HG03575 (cell line): ENCODE results near the gene PCNX1.
"Not testable (repeated sequence)": the region's sequence is repeated elsewhere in the genome, so short reads cannot be mapped to it uniquely, and the experiment has no call there.

Experiments
- ATAC-seq: cut with Tn5 transposase; IDR thresholded peaks from one replicate; pipeline ENCODE4 v1.9.1; 2021; ENCODE audit not compliant: unreplicated experiment, insufficient number of reproducible peaks, low FRiP score; ENCODE audit errors: extremely low read depth

PCNX1 gene

DNA sequence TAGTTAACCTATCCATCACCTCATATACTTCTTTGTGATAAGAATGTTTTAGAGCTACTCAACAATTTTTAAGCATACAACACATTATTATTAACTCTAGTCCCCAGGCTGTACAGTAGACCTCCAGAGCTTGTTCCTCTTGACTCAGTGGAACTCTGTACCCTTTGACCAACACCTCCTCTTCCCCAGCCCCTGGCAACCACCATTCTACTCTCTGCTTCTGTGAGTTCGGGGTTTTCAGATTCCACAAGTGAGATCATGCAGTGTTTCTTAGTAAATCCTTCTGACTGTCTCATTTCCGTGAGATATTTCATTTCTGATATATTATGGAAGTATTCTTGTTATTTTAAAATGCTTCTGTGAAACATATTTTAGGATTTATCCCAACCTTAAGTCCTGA lies 200.7 kb downstream of the PCNX1 start:
- ATAC-seq: no peak

- ATAC-seq: no peak
Measured at GRCh38 chr14:71108398-71109119, 201.3 kb downstream of the PCNX1 start.

GRCh38 chr14:71113376-71113775 lies 206.1 kb downstream of the PCNX1 start:
- no peak for ATAC-seq

DNA sequence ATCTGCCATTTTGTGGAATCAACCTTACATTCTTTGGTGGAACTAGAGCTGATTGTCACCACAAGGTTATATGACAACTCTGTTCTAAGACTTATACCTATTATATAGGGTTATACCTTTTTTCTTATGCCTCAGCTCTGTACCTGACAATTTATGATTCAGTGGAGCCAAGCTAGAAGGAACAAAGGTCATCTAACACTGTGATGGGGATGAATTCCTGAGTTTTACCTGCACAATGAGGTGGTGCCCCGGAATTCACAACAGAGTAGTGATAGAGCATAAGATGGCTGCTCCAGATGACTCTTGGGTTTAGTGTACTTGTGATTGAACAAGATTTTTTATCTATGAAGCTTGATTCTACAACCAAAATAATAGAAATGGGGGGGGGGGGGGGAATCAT lies 207.3 kb downstream of the PCNX1 start:
- ATAC-seq: no peak

DNA sequence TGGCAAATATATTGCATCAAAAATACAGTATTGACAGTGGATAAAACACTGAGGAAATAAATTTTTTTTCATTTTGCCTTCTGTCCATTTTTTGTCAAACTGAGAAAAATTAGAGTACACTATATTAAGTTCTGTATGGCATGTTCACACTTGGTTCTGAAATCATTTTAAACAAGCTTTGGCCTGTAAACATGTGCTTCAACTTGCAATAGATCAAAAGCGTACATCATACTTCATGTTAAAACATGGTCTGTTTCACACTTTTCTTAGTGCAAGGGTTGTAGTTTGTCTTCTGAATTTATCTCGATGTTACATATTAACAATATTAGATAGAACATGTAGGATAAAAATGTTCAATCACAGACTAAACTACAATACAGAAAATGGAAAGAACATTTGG lies 208.0 kb downstream of the PCNX1 start:
- ATAC-seq: no peak

DNA sequence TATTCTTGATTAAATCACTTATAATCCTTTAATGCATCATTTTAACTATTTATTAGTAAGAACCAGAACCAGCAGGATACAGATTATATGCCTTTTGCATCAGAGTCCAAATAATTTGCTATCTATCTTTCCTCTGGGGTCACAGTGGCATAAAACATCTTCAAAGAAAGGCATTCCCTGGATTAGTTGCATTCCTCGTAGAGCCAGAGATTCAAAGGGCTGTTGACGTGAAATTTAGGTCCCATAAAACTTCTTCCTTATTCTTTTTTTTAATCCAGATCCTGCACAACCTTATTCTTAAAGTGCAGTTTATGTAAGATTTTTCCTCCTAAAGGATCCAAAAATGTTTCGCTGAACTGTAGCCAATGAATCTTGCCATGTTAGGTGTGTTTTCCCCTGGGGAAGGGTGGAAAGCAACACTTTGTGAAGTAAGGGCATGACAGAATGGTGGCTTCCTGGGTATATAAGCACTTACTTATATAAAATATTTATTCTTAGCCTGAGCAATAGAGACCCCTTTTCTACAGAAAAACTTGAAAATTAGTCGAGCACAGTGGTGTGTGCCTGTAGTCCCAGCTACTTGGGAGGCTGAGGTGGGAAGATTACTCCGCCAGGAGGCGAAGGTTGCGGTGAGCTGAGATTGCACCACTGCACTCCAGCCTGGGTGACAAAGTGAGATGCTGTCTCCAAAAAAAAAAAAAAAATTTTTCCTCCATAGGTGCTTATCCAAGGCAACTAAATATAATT lies 208.7 kb downstream of the PCNX1 start:
- no peak for ATAC-seq

GRCh38 chr14:71116568-71117122 lies 209.4 kb downstream of the PCNX1 start:
- no peak for ATAC-seq

GRCh38 chr14:71117839-71118743 lies 210.8 kb downstream of the PCNX1 start:
- no peak for ATAC-seq

GRCh38 chr14:71119075-71119474 lies 211.8 kb downstream of the PCNX1 start:
- ATAC-seq: no peak

GRCh38 chr14:71119832-71120231 lies 212.6 kb downstream of the PCNX1 start:
- no peak for ATAC-seq

- no peak for ATAC-seq
Measured at GRCh38 chr14:71121001-71121400, 213.7 kb downstream of the PCNX1 start.

DNA sequence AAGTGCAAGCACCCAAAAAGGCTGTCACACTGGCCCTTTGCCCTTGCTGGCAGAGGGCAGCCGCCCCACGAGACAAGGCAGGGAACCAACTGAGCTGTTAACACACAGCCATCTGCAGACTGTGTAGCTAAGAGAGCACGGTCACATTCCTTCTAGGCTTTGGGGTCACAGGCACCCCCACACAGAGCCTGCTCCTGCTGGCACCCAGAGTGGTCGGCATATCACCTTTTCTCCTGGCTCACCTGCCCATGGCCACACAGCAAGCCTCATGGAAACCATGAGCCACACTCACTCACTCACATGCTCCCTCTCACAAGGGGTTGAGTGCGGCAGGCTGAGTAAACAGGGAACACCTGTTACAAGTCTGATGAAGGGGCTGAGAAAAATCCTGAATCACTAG lies 214.5 kb downstream of the PCNX1 start:
- no peak for ATAC-seq

- no peak for ATAC-seq
Measured at GRCh38 chr14:71122866-71123565, 215.8 kb downstream of the PCNX1 start.

DNA sequence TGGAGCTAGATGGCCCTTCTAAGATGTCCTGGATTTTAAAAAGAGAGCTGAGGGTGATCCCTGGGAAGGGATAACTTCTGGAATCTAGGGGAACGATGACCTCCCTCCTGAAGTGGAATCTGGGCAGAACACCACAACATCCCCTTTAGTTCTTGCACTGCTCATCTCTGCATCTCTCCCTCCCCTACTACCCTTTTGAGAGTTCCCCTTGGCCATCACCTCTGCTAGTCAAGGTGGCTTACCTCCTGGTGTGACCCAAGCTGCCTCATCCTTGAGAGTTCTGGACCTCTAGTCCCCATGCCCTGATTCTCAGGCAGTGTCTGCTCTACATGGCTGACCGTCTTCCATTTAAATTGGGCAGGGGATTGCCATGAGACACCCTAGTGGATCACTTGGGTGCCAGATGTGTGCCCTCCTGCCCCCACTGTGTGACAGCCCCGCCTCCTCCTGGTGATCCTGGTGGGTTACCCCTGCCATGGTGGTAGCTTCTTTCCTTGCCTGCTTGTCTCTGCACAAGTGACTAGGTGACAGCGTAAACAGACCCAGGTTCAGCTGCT lies 216.4 kb downstream of the PCNX1 start:
- ATAC-seq: no peak

GRCh38 chr14:71129716-71130490 lies 222.6 kb downstream of the PCNX1 start:
- ATAC-seq: not testable (repeated sequence)

DNA sequence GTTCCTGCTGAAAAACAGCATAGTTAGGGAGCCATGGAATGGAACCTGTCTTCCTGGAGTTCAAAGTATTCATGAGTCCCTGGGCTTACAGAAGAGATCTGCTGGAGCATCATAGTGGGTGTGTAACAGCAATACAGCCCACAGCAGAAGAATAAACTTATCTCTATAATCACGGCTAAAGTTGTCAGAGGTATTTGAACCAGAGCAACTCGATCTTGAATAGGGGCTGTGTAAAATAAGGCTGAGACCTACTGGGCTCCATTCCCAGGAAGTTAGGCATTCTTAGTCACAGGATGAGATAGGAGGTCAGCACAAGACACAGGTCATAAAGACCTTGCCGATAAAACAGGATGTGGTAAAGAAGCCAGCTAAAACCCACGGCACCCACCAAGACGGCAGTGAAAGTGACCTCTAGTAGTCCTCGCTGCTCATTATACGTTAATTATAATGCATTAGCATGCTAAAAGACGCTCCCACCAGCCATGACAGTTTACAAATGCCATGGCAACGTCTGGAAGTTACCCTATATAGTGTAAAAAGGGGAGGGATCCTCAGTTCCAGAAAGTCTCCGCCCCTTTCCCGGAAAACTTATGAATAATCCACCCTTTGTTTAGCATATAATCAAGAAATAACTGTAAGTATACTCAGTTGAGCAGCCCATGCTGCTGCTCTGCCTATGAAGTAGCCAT lies 223.4 kb downstream of the PCNX1 start:
- no peak for ATAC-seq

DNA sequence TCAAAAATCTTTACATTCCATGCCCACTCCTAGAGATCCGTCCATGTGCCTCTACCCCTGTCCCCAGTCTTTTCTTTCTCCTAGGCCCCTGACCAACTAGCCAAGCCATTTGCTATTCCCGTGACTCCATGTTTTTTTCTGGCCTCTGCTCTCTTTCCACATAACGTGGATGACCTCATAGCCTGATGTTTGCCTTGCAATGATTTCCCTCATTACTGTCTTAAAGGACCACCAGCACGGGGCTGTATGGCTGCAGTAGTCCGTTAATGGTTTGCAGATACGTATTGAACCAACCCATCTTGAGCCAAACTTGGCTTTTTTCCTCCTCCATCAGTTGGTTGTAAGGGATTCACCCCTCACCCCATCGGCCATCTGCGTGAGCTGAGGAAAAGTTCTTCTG lies 226.0 kb downstream of the PCNX1 start:
- no peak for ATAC-seq
